Cardiac fibroblast (primary cell): ENCODE measurements around the gene KRT31.
"Not testable (repeated sequence)": the region's sequence is repeated elsewhere in the genome, so short reads cannot be mapped to it uniquely, and the experiment has no call there.

ENCODE experiments used
- DNase-seq, 2 donors: peaks; one replicate each; pipeline versions ENCODE4 v3.0.0 to v3.0.0-alpha.2; 2010; ENCODE audit warnings: low read depth in 2 of 2
- H3K4me3 ChIP-seq, 2 donors: replicated peaks in 1 of 2; 1 replicate in 1 of 2; 2 replicates in 1 of 2; pipeline ENCODE4 v1.5.1; 2011; ENCODE audit warnings: low read depth in 2 of 2, low read length in 2 of 2, mild to moderate bottlenecking in 2 of 2, moderate library complexity in 1 of 2
- CTCF ChIP-seq: IDR thresholded peaks from one replicate; pipeline ENCODE4 v1.5.1; 2011; ENCODE audit warnings: low read depth, mild to moderate bottlenecking, low read length, inconsistent platforms

The KRT31 gene

GRCh38 chr17:41404024-41404671, 6.7 kb upstream of the KRT31 start:
- TF ChIP-seq CTCF: no peak
- DNase-seq: peak; percentile 56 to 94
- H3K4me3 ChIP-seq: no peak overlapping the region

- TF ChIP-seq CTCF: no peak
- peak in 1 of 2 donors; percentile 18 for DNase-seq
Measured at GRCh38 chr17:41403404-41404023, 6.1 kb upstream of the KRT31 start.

GRCh38 chr17:41402161-41402560, 4.8 kb upstream of the KRT31 start:
- no peak overlapping the region for H3K4me3 ChIP-seq
- no peak for DNase-seq
- TF ChIP-seq CTCF: no peak

More at GRCh38 chr17:41403404-41404023, 6.1 kb upstream of the KRT31 start:
- no peak overlapping the region for H3K4me3 ChIP-seq

GRCh38 chr17:41396340-41396739, 1.1 kb downstream of the KRT31 start:
- DNase-seq: no peak
- H3K4me3 ChIP-seq: no peak overlapping the region
- no peak for TF ChIP-seq CTCF

- no peak for TF ChIP-seq CTCF
- no peak for DNase-seq
- no peak overlapping the region for H3K4me3 ChIP-seq
Measured at GRCh38 chr17:41395611-41396010, 1.8 kb downstream of the KRT31 start.

- H3K4me3 ChIP-seq, DNase-seq: not testable (repeated sequence)
Measured at GRCh38 chr17:41395044-41395443, 2.4 kb downstream of the KRT31 start.

- no peak for DNase-seq
- no peak overlapping the region for H3K4me3 ChIP-seq
- no peak for TF ChIP-seq CTCF
Measured at GRCh38 chr17:41394254-41394996, 3.0 kb downstream of the KRT31 start.
